ENCODE measurements around the gene PTH1R.

Gene PTH1R

GRCh38 chr3:46857485-46858341 lies 19.8 kb upstream of the PTH1R start:
- Histone ChIP-seq H3K9ac (ENCODE audit: low read depth in 1 of 2, low read length in 2 of 2) (no peak overlapping the region), H3K4me3 (ENCODE audit: low read depth in 1 of 2, low read length in 2 of 2) (no peak overlapping the region), H3K4me1 (ENCODE audit: control insufficient read depth in 1 of 2, insufficient read depth in 2 of 2, low read length in 2 of 2) (no peaks in the 10 kb centered on the region), H3K36me3 (ENCODE audit: control insufficient read depth in 1 of 2, insufficient read depth in 2 of 2, low read length in 2 of 2) (no peaks in the 10 kb centered on the region), H3K9me3 (ENCODE audit: control insufficient read depth in 1 of 2, low read length in 2 of 2) (no peaks in the 10 kb centered on the region), H3K27me3 (ENCODE audit: control insufficient read depth in 1 of 2, insufficient read depth in 2 of 2, low read length in 2 of 2) (no peaks in the 10 kb centered on the region), H3K27ac (ENCODE audit: low read depth, low read length) (no peak overlapping the region)

DNA sequence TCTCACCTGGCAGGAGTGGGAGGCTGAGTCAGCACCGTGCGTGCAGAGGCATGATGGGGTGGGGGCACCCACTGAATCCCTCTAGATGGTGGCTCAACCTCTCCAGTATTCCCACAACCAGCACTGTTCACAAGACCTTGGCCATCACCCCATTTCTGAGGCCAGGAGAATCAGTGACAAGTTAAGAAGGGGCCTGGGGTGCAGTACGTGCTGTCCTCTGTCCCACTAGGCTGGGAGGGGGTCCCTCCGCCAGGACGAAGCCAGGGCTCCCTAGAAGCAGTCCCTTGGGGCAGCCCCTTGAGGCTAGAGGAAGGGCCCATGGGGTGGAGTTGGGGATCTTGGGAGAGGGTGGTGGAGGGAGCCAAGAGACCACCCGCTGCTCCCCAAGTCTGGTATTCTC lies 19.1 kb upstream of the PTH1R start:
- no peaks in the 10 kb centered on the region for H3K36me3 ChIP-seq (ENCODE audit: control insufficient read depth in 1 of 2, insufficient read depth in 2 of 2, low read length in 2 of 2)
- H3K27ac ChIP-seq (ENCODE audit: low read depth, low read length): no peak overlapping the region
- no peaks in the 10 kb centered on the region for H3K9me3 ChIP-seq (ENCODE audit: control insufficient read depth in 1 of 2, low read length in 2 of 2)
- H3K27me3 ChIP-seq (ENCODE audit: control insufficient read depth in 1 of 2, insufficient read depth in 2 of 2, low read length in 2 of 2): peaks cover 0 to 2% of the 10 kb centered on the region in 2 donors
- no peak overlapping the region for H3K9ac ChIP-seq (ENCODE audit: low read depth in 1 of 2, low read length in 2 of 2)
- no peaks in the 10 kb centered on the region for H3K4me1 ChIP-seq (ENCODE audit: control insufficient read depth in 1 of 2, insufficient read depth in 2 of 2, low read length in 2 of 2)
- no peak overlapping the region for H3K4me3 ChIP-seq (ENCODE audit: low read depth in 1 of 2, low read length in 2 of 2)

DNA sequence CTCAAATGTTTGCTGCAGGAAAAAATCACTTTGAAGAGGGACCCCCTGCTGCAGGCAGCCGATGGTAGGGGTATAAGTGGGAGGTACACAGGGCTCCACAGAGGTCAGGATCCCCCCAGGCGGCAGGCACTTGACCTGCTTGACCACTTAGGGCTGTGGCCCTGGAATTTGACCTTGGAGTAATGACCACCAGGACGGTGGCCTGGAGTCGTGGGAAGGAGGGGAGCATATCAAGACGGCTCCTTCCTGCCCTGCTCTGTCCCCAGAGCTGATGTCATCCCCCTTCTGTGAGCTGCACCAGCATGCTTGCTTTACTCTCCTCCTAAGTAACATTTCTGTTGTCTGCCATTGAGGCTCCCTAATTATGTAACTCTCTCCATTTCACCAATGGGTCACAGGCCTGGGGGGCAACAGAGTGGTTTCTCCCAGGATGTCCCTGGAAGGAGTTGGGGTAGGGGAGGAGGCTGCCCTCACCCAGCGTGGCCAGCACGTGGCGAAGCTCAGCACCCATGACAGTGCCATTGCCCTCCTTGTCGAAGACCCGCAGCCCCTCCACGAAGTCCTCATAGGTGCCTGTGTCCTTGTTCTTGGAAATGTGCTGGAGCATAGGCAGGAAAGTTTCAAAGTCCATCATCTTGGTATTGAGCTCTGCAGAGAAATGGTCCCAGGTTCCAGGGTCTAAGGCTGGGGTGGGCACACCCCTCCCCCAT lies 18.4 kb upstream of the PTH1R start:
- Histone ChIP-seq H3K9ac (ENCODE audit: low read depth in 1 of 2, low read length in 2 of 2) (no peak overlapping the region), H3K27ac (ENCODE audit: low read depth, low read length) (no peak overlapping the region), H3K36me3 (ENCODE audit: control insufficient read depth in 1 of 2, insufficient read depth in 2 of 2, low read length in 2 of 2) (no peaks in the 10 kb centered on the region), H3K27me3 (ENCODE audit: control insufficient read depth in 1 of 2, insufficient read depth in 2 of 2, low read length in 2 of 2) (peaks cover 0 to 2% of the 10 kb centered on the region in 2 donors), H3K4me3 (ENCODE audit: low read depth in 1 of 2, low read length in 2 of 2) (no peak overlapping the region), H3K9me3 (ENCODE audit: control insufficient read depth in 1 of 2, low read length in 2 of 2) (no peaks in the 10 kb centered on the region), H3K4me1 (ENCODE audit: control insufficient read depth in 1 of 2, insufficient read depth in 2 of 2, low read length in 2 of 2) (no peaks in the 10 kb centered on the region)

DNA sequence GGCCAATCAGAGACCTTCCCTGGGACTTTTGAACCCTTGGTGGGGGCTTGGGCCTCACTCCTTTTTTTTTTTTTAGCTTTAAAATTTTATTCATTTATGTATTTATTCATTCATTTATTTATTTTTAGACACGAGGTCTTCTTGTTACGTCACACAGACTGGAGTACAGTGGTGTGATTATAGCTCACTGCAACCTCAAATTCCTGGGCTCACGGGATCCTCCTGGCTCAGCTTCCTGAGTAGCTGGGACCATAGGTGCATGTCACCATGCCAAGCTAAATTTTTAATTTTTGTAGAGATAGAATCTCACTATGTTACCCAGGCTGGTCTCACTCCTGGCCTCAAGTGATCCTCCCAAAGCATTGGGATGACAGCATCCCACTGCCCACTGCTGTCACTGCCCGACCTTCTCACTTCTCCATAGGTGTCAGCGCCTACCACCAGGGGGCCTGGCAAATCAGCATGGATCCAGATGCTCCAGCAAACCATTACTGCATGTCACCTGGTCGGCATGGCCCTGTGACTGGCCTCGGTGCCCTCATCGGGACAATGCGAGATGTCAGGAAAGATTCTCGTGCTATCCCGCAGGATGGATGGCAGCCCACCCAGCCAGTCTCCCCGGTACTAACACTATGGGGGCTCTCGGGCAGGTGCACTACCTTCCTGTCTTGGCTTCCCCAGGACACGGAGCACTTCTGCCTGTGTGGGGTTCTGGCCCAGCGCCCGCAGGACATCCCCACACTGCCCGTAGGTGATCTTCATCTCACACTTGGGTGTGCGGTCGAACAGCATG lies 17.3 kb upstream of the PTH1R start:
- H3K4me1 ChIP-seq (ENCODE audit: control insufficient read depth in 1 of 2, insufficient read depth in 2 of 2, low read length in 2 of 2): no peaks in the 10 kb centered on the region
- no peak overlapping the region for H3K9ac ChIP-seq (ENCODE audit: low read depth in 1 of 2, low read length in 2 of 2)
- H3K27ac ChIP-seq (ENCODE audit: low read depth, low read length): no peak overlapping the region
- no peak overlapping the region for H3K4me3 ChIP-seq (ENCODE audit: low read depth in 1 of 2, low read length in 2 of 2)
- H3K36me3 ChIP-seq (ENCODE audit: control insufficient read depth in 1 of 2, insufficient read depth in 2 of 2, low read length in 2 of 2): no peaks in the 10 kb centered on the region
- no peaks in the 10 kb centered on the region for H3K9me3 ChIP-seq (ENCODE audit: control insufficient read depth in 1 of 2, low read length in 2 of 2)
- H3K27me3 ChIP-seq (ENCODE audit: control insufficient read depth in 1 of 2, insufficient read depth in 2 of 2, low read length in 2 of 2): peaks cover 0 to 2% of the 10 kb centered on the region in 2 donors

DNA sequence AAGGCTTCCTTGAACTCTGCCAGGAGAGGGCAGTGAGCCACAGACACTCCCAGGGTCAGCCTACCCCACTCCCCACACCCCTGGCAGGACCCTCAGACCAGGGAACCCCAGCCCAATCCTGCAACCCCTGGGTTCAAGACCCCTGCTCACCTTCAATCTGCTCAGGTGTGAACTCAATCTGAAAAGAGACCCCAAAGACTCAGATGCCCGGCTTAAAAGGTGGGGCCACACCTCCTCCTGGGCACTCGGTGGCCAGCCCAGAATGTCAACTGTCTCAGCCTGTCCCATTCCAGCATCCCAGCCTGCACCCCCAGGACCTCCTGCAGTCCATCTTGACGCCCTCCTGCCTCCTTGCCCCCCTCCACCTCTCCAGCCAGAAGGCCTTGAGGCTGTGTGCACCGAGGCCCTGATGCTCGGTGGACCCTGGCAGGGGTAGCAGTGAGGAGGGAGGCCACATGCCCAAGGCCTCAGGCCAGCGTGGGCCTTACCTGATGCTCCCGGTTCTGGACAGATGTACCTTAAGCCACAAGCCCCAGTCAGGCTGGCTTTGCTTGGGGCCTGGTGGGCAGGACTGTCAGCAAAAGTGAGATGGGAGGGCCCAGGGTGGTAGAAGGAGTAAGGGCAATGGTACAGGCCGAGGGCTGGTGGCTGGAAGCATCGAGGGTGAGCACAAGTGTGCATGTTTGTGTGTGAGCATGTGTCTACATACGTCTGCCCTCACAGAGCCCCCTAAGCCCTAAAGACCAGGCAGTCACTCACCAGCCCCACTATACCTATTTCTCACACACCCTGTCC lies 16.5 kb upstream of the PTH1R start:
- Histone ChIP-seq H3K4me1 (ENCODE audit: control insufficient read depth in 1 of 2, insufficient read depth in 2 of 2, low read length in 2 of 2) (no peaks in the 10 kb centered on the region), H3K36me3 (ENCODE audit: control insufficient read depth in 1 of 2, insufficient read depth in 2 of 2, low read length in 2 of 2) (no peaks in the 10 kb centered on the region), H3K9ac (ENCODE audit: low read depth in 1 of 2, low read length in 2 of 2) (no peak overlapping the region), H3K27me3 (ENCODE audit: control insufficient read depth in 1 of 2, insufficient read depth in 2 of 2, low read length in 2 of 2) (peaks cover 0 to 2% of the 10 kb centered on the region in 2 donors), H3K9me3 (ENCODE audit: control insufficient read depth in 1 of 2, low read length in 2 of 2) (no peaks in the 10 kb centered on the region), H3K4me3 (ENCODE audit: low read depth in 1 of 2, low read length in 2 of 2) (no peak overlapping the region), H3K27ac (ENCODE audit: low read depth, low read length) (no peak overlapping the region)

- Histone ChIP-seq H3K4me1 (ENCODE audit: control insufficient read depth in 1 of 2, insufficient read depth in 2 of 2, low read length in 2 of 2) (peaks cover 0 to 2% of the 10 kb centered on the region in 2 donors), H3K27ac (ENCODE audit: low read depth, low read length) (no peak overlapping the region), H3K9me3 (ENCODE audit: control insufficient read depth in 1 of 2, low read length in 2 of 2) (no peaks in the 10 kb centered on the region), H3K27me3 (ENCODE audit: control insufficient read depth in 1 of 2, insufficient read depth in 2 of 2, low read length in 2 of 2) (peaks cover 0 to 2% of the 10 kb centered on the region in 2 donors), H3K36me3 (ENCODE audit: control insufficient read depth in 1 of 2, insufficient read depth in 2 of 2, low read length in 2 of 2) (no peaks in the 10 kb centered on the region), H3K9ac (ENCODE audit: low read depth in 1 of 2, low read length in 2 of 2) (no peak overlapping the region), H3K4me3 (ENCODE audit: low read depth in 1 of 2, low read length in 2 of 2) (no peak overlapping the region)
Observed at GRCh38 chr3:46861605-46862368, 15.7 kb upstream of the PTH1R start.

GRCh38 chr3:46862369-46863025 lies 15.0 kb upstream of the PTH1R start:
- Histone ChIP-seq H3K9ac (ENCODE audit: low read depth in 1 of 2, low read length in 2 of 2) (no peak overlapping the region), H3K4me1 (ENCODE audit: control insufficient read depth in 1 of 2, insufficient read depth in 2 of 2, low read length in 2 of 2) (peaks cover 0 to 9% of the 10 kb centered on the region in 2 donors), H3K27ac (ENCODE audit: low read depth, low read length) (no peak overlapping the region)

DNA sequence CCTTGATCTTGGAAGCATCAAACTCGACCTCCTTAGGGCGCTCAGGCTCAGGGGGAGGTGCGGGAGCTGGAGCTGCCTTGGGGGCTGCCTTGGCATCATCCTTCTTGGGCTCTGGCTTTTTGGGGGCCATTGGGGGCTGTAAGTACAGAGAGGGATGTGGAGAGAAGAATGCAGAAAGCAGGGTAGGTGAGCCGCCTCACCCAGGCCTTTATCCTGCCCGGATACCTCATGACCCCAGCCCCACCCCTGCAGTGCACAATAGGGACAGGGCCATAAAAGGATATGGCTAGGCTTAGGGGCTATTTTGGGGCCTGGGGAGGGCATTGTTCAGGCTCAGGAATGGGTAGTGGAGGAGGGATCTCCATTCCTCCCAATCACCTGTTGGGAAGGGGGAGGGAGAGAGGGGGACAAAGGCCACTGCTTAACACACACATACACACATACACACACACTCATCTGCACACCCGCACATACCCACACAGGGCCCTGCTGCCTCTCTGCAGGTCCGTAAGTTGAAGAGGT lies 14.2 kb upstream of the PTH1R start, which contains the start of gene MYL3:
MYL3 (minus strand) TSS at position 184 of the 522 bp plus-strand sequence; CDS start at position 130, 54 bp downstream.
- peaks cover 0 to 13% of the 10 kb centered on the region in 2 donors for H3K4me1 ChIP-seq (ENCODE audit: control insufficient read depth in 1 of 2, insufficient read depth in 2 of 2, low read length in 2 of 2)
- H3K4me3 ChIP-seq (ENCODE audit: low read depth in 1 of 2, low read length in 2 of 2): no peak within 1 kb of the TSS
- no peak within 1 kb of the TSS for H3K27ac ChIP-seq (ENCODE audit: low read depth, low read length)
- peaks cover 0 to 2% of the 10 kb centered on the region in 2 donors for H3K27me3 ChIP-seq (ENCODE audit: control insufficient read depth in 1 of 2, insufficient read depth in 2 of 2, low read length in 2 of 2)
- H3K9ac ChIP-seq (ENCODE audit: low read depth in 1 of 2, low read length in 2 of 2): no peak within 1 kb of the TSS
- no peaks in the 10 kb centered on the region for H3K36me3 ChIP-seq (ENCODE audit: control insufficient read depth in 1 of 2, insufficient read depth in 2 of 2, low read length in 2 of 2)
- H3K9me3 ChIP-seq (ENCODE audit: control insufficient read depth in 1 of 2, low read length in 2 of 2): no peaks in the 10 kb centered on the region

More at GRCh38 chr3:46862369-46863025, 15.0 kb upstream of the PTH1R start:
- Histone ChIP-seq H3K9me3 (ENCODE audit: control insufficient read depth in 1 of 2, low read length in 2 of 2) (no peaks in the 10 kb centered on the region), H3K4me3 (ENCODE audit: low read depth in 1 of 2, low read length in 2 of 2) (no peak overlapping the region), H3K27me3 (ENCODE audit: control insufficient read depth in 1 of 2, insufficient read depth in 2 of 2, low read length in 2 of 2) (peaks cover 0 to 2% of the 10 kb centered on the region in 2 donors), H3K36me3 (ENCODE audit: control insufficient read depth in 1 of 2, insufficient read depth in 2 of 2, low read length in 2 of 2) (no peaks in the 10 kb centered on the region)

All from duodenal mucosa (tissue), 2 donors.